GM13977 (cell line): Measurements from ENCODE around the gene PIGQ.
A peak's percentile ranks its signal among the peaks of the same experiment; 100 is the strongest.

Experiments used
- DNase-seq: peaks from one replicate; pipeline ENCODE4 v3.0.0; 2012; ENCODE audit warnings: low spot score
- CTCF ChIP-seq: IDR thresholded peaks from 2 replicates; pipeline ENCODE4 v1.5.1; 2012; ENCODE audit warnings: mild to moderate bottlenecking, control low read depth; ENCODE audit not compliant: insufficient read depth; ENCODE audit errors: extremely low read depth, missing control alignments
- in situ Hi-C: fragments of 300-500 bp; cut with MboI; formaldehyde crosslinking; loops from one replicate; pipeline ENCODE4 v1.12.0; 2022; ENCODE audit warnings: low sequenced_read_pairs, low pct_unique_long_range_greater_than_20kb, mixed read lengths, inconsistent platforms; ENCODE audit not compliant: unreplicated experiment

The PIGQ gene

DNA sequence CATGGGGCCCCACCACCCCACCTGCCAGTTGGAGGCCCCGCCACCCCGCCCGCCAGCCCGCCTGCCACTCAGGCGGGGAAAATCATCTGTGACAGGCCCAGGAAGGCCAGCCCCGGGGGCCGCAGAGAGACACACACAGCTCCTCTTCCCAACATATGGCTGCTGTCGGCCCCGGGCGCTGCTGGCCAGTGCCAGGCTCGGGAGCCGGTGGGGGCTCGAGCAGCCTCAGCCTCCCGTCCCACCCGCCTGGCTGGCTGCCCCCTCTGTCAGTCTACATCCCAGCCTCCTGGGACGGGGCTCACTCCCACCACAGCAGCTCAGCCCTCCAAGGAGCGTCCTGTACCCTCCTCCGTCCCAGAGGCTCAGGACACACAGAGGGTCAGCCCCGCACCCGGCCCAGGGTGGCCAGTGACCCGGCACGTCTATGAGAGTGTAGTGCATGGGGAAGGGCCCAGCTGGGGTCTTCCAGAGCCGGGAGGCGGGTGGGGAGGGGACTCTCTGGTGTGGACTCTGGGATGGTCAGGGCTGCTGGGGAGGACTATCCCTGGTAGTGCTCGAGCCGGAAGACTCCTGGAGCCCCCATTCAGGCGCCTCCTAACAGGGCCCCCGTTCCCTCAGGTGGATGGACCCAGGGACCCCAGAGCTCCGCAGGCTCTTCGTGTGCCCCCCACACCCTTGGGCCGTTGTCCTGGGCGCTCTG lies 13.1 kb upstream of the PIGQ start:
- no peak for TF ChIP-seq CTCF
- in situ Hi-C loops, result no loop called here
- peak; percentile 47 for DNase-seq

DNA sequence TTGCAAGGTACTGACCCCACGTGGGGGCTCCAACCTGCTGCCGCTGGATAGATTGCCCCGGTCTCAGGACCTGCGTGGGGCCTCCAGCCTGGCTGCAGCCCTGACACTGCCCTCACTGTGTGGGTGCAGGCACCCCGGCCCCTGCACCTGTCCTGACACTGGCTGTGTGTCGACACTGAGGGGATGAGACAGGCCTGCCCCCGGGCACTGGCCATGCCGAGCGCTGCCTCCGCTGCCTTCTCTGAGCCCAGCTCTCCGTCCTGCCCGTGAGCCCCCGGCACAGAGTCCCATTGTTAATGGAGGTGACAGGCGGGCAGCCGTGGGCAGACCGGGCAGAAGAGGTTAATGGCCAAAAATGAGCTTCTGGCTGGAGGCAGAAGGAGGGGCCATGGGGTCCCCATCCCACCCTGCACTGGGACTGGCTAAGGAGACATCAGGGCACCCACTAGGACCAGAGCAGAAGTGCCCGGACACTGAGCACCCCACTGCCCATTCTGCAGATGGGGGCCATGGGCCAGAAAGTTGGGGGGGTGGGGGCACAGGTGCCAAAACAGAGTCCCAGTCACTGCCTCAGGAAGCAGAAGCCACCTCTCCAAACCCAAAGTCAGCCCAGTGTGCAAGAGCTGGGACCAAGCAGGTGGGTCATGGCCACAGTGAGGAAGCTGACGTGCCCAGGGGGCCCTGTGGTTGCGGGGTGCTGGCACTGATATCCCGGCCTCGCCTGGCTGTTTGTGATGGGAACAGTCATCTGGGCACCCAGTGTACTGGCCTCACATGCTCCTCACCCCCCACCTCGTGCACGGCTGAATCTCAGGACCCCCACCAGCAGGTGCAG lies 12.1 kb upstream of the PIGQ start:
- DNase-seq, result peak; percentile 45
- no peak for TF ChIP-seq CTCF
- in situ Hi-C loops, result no loop called here

- no peak for TF ChIP-seq CTCF
- in situ Hi-C loops, result no loop called here
- DNase-seq, result peak; percentile 46
Measured at GRCh38 chr16:558298-559020, 11.3 kb upstream of the PIGQ start.

DNA sequence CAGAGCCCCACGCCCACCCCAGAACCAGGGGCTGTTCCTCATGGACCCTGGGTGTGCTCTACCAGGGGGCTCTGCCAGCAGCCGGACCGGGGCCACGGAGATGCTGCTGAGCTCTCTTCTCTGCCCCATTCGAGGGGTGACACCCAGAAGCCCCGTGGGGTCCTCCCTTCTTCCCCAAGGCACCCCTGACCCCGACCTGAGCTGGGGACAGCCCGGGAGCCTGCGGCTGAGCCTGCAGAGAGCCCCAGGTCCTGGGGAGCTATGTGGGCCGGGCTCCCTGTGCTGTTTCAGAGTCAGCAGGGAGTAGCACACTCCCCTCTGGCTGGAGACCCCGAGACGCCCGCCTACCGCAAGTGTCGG lies 10.8 kb upstream of the PIGQ start:
- in situ Hi-C loops, result no loop called here
- no peak for DNase-seq
- TF ChIP-seq CTCF, result no peak

- DNase-seq, result no peak
- in situ Hi-C loops, result no loop called here
- TF ChIP-seq CTCF, result no peak
Measured at GRCh38 chr16:559411-560203, 10.2 kb upstream of the PIGQ start.

DNA sequence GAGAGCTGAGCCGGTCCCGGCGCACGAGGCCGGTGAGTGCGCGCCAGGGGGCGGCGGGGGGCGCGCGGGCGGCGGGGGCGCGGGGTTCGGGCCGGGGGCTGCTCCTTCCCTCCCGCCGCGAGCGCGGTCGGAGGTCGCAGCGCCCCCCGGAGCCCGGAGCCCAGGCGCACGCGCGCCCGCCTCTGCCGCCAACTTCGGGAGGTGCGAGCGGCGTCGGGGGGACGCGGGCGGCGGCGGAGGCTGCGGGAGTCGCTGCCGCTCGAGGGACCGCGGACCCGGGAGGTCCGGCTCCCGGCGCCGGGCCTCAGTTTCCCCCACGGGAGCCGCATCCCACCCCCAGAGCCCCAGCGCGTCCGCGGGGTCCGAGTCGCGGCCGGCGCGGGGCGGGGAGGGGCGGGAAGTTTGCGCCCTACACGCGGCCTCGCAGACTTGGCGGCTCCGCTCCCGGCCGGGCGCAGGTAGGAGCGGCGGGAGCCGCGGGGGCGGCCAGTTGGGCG lies 9.5 kb upstream of the PIGQ start, which contains the start of gene PRR35:
Gene PRR35 (plus strand): TSS at position 191 of the 497 bp plus-strand sequence. CDS start 2,901 bp downstream, outside the sequence.
- no peak for TF ChIP-seq CTCF
- no peak for DNase-seq
- in situ Hi-C loops, result no loop called here
